GM19043 (cell line): ENCODE data around the gene ZNF699.
A peak's percentile ranks its signal among the peaks of the same experiment; 100 is the strongest.
"Not testable (repeated sequence)": the region's sequence is repeated elsewhere in the genome, so short reads cannot be mapped to it uniquely, and the experiment has no call there.

Experiments
- ATAC-seq: cut with Tn5 transposase; IDR thresholded peaks from one replicate; pipeline ENCODE4 v1.9.1; 2021; ENCODE audit warnings: low read depth; ENCODE audit not compliant: unreplicated experiment

Gene ZNF699

DNA sequence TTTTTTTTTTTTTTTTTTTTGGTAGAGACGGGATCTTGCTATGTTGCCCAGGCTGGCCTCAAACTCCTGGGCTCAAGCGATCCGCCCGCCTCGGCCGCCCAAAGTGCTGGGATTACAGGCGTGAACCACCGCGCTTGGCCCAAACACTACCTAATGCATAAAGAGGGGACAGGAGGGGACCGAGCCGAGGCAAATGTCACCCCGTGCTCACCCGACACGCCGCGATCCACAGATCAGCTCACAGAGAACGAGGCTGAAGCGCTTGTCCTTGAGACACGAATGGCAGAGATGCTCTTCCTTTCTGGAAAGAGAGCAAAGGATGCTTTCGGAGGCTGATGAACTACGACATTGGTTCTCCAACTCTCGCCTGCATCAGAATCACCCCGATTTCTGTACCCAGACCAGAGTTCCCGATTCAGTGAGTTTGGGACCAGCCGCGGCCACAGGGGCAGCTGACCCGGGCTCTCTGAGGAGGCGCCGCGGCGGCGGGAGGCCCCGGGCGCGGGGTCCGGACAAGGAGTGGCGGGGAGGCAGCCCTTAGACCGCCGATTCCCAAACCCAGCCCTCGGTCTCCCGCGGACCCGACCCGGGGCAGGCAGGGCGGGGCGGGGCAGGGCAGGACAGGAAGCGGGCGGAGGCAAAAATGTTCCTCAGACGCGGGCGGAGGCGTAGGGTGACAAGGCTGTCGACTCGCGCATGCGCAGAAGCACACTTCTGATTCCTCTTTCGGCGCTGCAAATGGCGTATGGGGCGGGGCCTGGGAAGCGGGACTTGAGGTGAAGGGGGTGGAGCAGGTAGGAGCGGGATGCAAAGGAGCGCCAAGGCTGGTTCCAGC, at the start of gene ZNF699:
TSS of gene ZNF699 (minus strand) at position 700 of the 835 bp plus-strand sequence. CDS start 4,719 bp downstream, outside the sequence.
- ATAC-seq = peak; percentile 82

DNA sequence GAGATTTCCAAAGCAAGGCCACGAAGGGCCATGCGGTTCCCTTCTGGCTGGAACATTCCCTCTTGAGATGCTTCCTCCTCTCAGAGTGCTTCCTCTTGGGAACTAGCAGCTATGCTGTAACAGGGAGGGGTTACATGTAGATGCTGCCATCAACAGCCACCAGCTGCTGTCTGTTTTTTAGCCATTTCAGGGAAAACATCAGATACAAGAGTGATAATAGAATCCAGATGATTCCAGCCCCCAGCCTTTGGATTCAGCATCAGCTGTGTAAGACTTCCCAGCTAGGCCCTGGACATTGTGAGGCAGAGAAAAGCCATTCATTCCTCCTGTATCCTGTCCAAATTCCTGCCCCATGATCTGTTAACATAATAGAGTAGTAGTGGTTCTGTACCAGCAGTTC, 45.0 kb upstream of the ZNF699 start:
- ATAC-seq = no peak

DNA sequence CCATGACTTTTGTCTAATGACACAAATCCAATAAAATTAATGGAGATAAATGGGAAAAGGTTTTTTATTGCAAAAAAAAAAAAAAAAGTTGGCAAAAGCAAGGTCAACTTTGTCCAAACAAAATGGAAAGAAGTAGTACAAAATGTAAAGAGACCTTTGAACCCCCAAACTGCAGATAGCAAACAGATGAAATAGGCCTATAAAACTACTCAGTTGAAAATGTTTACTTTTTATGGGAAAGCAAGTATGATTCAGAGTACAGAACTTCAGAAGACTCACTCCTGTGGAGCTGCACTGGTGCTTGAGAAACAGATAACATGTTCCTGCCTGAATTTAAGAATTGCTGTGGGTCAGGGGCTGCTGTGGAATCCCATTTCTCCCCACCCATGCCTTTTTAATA, 43.4 kb upstream of the ZNF699 start:
- ATAC-seq = no peak

DNA sequence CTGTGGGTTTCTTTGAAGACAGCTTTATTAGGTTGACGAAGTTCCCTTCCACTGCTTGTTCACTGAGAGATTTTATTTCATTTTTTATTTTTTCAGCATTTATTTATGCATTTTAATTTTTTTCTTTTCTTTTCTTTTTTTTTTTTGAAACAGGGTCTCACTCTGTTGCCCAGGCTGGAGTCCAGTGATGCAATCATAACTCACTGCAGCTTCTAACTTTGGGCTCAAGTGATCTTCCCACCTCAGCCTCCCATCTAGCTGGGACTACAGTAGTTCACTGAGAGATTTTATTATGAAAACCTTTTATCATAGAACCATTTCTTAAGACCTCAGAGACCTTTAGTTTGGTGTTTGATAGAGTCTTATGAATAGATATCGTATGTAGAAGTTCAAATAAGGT, 42.9 kb upstream of the ZNF699 start:
- no peak for ATAC-seq

DNA sequence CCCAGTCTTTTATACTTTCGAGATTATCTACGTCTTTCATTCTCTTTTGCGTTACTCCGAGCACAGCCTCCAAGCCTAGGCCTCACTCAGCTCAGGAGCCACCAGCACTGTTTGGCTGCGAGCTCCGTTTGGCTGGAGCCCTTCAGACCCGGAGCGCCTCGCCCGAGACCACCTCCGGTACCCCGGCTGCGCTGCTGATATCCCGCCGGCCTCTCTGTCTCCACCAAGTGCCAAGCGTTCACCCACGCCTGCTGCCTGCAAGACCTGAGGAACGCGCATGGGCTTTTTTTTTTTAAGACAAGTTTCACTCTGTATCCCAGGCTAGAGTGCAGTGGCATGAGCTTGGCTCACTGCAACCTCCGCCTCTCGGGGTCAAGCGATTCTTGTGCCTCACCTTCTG, 39.0 kb upstream of the ZNF699 start:
- no peak for ATAC-seq

DNA sequence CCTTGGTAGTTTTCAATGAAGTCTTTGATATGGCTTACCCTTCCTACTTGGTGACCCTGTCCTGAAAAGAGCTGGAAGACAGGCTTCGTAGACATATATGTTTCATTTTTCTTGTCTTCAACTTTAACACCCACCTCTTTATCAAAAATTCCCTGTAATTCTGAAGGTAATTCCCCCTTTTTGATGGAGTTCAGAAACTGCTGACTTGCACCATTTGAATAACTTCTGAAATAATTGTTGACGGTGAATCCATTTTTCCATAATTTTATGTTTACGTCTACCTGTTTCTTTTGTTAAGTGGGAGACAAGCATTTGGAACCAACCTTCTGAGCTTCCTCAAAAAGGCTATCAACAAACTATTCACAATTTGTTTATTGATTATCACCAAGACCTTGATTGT, 38.6 kb upstream of the ZNF699 start:
- no peak for ATAC-seq

DNA sequence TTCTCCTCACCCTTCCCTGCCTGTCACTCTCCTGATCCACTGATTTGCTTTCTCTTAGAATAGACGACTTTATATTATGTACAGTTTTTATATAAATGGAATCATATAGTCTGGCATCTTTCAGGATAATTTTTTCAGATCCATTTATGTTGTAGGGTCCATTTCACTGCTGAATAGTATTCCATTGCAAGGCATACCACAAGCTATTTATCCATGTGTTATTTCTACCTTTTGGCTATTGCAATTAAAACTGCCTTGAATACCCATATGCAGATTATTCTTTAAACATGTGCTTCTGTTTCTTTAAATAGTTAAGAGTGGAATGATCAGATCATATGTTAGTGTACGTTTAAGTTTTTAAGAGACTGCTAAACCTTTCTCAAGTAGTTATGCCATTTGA, 35.4 kb upstream of the ZNF699 start:
- no peak for ATAC-seq

DNA sequence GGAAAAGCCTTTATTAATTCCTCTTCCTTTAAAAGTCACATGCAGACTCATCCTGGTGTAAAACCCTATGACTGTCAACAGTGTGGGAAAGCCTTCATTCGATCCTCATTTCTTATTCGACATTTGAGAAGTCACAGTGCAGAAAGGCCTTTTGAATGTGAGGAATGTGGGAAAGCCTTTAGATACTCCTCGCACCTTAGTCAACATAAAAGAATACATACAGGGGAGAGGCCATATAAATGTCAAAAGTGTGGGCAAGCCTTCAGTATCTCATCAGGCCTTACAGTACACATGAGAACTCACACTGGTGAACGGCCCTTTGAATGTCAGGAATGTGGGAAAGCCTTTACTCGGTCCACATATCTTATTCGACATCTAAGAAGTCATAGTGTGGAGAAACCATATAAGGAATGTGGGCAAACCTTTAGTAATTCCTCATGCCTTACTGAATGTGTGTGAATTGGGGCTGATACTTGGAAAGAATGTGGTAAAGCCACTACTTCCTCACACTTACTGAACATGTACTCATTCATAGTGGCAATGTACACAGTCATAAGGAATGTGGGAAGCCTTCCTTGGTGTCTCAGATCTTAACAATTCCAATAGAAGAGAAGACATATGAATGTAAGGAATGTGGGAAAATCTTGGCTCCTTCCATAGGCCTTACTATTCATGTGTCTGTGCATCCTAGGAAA, 33.1 kb upstream of the ZNF699 start:
- ATAC-seq = no peak

DNA sequence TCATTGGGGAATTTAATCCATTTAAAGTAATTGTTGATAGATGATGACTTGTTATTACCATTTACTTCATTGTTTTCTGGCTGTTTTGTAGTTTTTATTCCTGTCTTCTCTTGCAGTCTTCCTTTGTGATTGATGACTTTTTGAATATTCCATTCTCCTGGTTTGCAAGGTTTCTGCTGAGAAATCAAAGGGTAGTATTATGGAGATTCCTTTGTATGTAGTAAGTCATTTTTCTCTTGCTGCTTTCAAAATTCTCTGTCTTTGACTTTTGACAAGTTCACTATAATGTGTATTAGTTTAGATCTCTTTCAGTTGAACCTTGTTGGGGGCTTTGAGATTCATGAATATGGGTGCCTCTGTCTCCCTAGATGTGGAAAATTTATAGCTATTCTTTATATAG, 20.4 kb upstream of the ZNF699 start:
- no peak for ATAC-seq

DNA sequence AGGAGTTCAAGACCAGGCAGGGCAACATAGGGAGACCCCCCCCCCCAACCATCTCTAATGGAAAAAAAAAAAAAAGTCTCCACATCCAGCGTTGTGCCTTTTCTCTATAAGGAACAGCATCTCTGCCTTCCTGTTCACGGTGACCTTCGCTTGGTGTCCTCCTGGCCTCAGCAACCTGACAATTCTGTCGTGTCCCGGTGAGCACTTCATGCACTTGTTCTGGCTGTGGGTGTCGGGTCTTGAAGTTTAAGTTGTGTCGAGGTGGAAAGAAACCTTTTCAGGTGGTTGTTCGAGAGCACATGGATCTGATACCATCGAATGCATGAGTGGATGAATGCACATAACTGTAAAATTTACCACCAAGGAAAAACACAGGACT, 14.9 kb upstream of the ZNF699 start:
- ATAC-seq = no peak

DNA sequence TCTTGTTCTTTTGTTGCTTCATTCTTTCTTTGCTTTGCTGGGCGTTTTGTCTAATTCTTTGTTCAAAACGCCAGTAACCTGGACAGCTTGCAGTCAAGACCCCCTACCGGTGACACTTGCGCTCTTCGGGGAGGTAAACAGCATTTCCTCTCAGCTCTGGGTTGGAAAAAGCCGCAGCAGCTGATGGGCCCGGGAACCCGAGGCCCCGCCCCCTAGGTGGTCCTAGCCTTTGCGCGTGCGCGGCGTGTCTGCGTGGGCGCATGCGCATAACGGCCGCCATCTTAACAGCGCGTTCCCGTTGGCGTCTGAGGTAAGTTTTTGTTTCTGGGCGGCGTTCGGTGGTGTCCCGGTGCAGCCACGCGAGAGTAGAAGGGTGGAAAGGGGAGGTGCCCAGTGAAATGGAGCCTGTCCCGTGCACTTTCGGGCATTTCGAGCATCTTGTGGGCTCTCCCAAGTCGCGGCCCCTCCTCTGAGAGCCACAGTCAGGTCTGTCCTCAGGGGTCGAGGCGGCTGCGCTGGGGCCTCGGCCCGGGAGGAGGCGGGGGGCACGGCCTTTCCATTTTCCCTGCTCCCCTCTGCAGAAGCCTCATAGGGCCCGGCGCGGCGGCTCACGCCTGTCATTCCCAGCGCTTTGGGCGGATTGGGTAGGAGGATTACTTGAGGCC, 14.4 kb upstream of the ZNF699 start, which contains the start of gene ZNF559:
TSS of gene ZNF559 (plus strand) at position 261 of the 665 bp plus-strand sequence. CDS start 14,371 bp downstream, outside the sequence.
- peak; percentile 84 for ATAC-seq

DNA sequence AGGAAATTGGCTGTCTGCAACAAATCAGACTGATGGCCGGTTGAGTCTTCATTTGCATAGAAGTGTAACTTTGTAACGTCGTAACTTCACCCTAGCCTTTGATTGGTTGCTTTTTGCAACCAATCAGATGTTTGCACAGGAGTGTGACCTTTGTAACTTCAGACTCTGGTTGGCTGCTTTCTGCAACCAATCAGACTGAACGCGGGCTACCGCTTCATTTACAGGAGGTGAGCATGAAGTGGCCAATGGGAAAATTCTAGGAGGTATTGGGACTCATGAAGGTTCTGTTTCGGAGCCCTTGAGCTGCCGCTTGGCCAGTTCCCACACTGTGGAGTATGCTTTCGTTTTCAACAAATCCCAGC, 13.9 kb upstream of the ZNF699 start:
- peak; percentile 22 for ATAC-seq

DNA sequence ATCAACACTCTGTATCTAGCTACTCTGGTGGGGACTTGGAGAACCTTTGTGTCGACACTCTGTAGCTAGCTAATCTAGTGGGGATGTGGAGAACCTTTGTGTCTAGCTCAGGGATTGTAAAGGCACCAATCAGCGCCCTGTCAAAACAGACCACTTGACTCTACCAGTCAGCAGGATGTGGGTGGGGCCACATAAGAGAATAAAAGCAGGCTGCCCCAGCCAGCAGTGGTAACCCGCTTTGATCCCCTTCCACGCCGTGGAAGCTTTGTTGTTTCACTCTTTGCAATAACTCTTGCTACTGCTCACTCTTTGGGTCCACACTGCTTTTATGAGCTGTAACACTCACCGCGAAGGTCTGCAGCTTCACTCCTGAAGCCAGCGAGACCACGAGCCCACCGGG, 12.6 kb upstream of the ZNF699 start:
- ATAC-seq = not testable (repeated sequence)

DNA sequence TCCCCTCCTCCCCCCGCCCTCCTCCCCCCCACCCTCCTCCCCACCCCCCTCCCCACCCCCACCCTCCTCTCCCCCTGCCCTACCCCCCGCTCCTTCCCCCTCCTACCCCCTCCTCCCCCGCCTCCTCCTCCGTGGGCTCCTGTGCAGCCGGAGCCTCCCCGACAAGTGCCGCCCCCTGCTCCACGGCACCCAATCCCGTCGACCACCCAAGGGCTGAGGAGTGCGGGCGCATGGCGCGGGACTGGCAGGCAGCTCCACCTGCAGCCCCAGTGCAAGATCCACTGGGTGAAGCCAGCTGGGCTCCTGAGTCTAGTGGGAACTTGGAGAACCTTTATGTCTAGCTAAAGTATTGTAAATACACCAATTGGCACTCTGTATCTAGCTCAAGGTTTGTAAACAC, 12.1 kb upstream of the ZNF699 start:
- not testable (repeated sequence) for ATAC-seq

DNA sequence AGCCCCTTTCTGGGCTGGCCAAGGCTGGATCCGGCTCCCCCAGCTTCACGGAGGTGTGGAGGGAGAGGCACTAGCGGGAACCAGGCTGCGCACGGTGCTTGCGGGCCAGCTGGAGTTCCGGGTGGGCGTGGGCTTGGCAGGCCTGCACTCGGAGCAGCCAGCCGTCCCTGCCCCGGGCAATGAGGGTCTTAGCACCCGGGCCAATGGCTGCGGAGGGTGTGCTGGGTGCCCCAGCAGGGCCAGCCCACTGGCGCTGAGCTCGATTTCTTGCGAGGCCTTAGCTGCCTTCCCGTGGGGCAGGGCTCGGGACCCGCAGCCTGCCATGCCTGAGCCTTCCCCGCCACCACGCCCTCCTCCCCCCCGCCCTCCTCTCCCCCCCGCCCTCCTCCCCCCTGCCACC, 11.7 kb upstream of the ZNF699 start:
- ATAC-seq = no peak

DNA sequence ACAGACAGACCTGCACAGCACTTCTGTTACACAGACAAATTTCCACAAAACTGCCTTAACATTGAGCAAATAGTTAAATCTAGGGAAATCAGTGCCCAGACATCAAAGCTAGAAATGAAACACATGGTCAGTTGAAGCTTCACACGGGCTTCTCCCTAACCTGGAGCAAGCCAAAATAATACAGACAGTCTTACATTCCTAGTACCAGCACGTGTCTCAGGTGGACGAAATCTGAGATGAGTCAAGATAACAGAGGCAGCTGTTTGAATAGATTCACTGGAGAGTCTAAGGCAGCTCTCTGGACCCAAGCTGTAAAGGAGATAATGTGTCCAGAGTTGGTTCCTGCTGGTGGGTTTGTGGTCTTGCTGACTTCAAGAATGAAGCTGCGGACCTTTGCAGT, 4.1 kb upstream of the ZNF699 start:
- no peak for ATAC-seq

DNA sequence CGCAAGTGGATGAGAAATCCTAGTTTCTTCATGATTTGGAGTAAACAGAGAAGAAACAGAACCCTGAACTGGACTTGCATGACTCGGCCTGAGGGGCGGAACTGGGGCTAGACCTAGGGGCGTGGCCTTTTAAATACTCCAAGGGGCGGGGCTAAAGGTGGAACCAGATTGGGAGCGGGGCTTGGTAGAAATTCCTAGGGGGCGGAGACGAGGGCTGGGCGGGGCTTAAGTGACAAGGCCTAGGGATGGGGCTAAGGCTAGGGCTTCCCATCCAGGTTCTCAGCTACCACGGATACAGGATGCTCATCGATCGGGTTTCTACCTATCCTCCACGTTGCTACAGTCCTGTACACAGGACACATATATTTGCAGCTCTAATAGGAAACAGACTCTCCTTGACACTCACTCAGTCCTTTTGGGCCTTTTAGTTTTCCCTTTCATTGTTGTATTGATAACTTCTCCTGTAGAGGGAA, 372 bp upstream of the ZNF699 start:
- ATAC-seq = peak; percentile 60

DNA sequence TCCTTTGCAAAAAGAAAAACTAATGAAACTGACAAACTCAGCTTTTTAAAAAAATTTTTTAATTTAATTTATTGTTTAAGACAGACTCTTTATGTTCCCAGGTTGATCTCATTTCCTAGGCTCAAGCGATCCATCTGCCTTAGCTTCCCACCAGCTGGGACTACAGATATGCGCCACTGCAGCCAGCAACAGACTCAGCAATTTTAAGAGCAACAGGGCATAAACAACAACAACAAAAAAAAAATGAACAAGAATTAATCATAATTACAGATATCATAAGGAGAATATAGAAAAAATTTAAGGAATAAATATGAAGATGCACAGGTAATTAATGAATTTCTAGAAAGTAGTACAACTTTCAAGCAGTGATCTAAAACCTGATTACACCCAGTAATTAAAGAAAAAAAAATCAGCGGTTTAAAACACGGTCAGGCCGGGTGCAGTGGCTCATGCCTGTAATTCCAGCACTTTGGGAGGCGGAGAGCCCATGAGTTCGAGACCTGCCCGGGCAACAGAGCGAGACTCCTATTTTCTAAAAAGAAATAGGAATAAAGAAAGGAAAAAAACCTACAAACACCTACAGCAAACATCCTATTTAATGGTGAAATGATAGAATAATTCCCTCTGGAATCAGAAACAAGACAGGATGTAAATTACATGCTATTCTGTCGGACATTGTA, 1.4 kb downstream of the ZNF699 start:
- no peak for ATAC-seq

DNA sequence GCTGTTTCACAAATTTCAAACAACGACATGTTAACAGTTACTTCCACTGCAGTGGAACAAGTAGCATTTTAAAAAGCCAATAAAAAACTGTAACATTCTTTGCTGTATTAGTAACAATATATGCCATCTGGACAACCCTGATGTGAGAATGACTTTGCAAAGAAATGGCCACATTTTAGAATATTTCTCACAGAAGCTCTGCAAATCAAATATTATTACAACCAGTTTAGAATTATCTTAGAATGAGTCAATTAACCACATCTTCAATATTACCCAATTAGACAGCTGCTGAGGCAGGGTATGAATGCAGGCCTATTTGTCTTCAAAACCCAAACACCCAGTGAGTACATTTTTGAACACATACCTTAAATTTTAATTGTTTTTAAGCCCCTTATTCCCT, 3.2 kb downstream of the ZNF699 start:
- ATAC-seq = no peak

DNA sequence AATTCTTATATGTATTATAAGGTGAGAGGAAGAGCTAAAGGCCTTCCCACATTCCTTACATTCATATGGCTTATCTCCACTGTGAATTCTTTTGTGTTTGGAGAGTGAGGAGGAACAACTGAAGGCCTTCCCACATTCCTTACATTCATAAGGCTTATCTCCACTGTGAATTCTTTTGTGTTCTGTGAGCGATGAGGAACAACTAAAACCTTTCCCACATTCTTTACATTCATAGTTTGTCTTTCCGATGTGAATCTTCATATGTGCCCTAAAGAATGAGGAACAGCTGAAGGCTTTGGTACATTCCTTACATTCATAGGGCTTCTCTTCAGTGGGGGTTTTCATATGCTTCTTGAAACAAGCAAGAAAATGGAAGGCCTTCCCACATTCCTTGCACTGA, 13.3 kb downstream of the ZNF699 start:
- ATAC-seq = no peak

DNA sequence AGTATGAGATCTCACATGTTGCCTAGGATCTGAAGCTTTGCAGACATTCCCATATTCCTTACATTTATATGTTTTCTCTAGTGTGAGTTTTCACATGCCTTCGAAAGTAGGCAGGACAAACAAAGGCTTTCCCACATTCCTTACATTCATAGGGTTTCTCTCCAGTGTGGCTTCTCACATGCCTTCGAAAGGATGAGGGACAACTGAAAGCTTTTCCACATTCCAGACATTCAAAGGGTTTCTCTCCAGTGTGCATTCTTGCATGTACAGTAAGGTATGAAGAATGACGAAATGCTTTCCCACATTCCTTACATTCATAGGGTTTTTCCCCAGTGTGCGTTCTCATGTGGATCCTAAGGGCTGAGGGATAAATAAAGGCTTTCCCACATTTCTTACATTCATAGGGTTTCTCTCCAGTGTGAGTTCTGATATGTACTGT, 14.2 kb downstream of the ZNF699 start:
- no peak for ATAC-seq
